GM19023 (cell line): ENCODE data around the gene OR52L1.

Experiments
- ATAC-seq: cut with Tn5 transposase; IDR thresholded peaks from one replicate; pipeline ENCODE4 v1.9.1; 2021; ENCODE audit warnings: mild to moderate bottlenecking, moderate library complexity; ENCODE audit not compliant: unreplicated experiment

OR52L1 gene

GRCh38 chr11:5941951-5942350 is 44.8 kb downstream of the OR52L1 start, which contains the start of gene OR56A3:
OR56A3 (plus strand) TSS chr11:5942251; CDS start chr11:5947347, 5,096 bp downstream.
- ATAC-seq: no peak

GRCh38 chr11:5940748-5941147 is 46.0 kb downstream of the OR52L1 start:
- ATAC-seq: no peak

- ATAC-seq: no peak
Observed at GRCh38 chr11:5938603-5938965, 48.2 kb downstream of the OR52L1 start.

- ATAC-seq: no peak
Observed at GRCh38 chr11:5937868-5938602, 48.8 kb downstream of the OR52L1 start.
